PFSK-1 (cell line): ENCODE results near the gene CTTNBP2.

Experiments used
- FOXP2 ChIP-seq: optimal IDR thresholded peaks from 2 replicates; pipeline ENCODE3; 2011; ENCODE audit warnings: borderline replicate concordance, control low read depth, inconsistent platforms; ENCODE audit not compliant: insufficient read depth; ENCODE audit errors: extremely low read length, extremely low read depth
- POLR2AphosphoS5 ChIP-seq: IDR thresholded peaks from 2 replicates; pipeline ENCODE4 v1.6.1; 2012; ENCODE audit warnings: low read depth, mild to moderate bottlenecking, control low read depth, low read length, moderate library complexity
- SIN3A ChIP-seq: IDR thresholded peaks from 2 replicates; pipeline ENCODE4 v1.6.1; 2012; ENCODE audit warnings: mild to moderate bottlenecking, low read length, moderate library complexity, borderline replicate concordance; ENCODE audit not compliant: insufficient read depth
- TAF1 ChIP-seq: IDR thresholded peaks from 2 replicates; pipeline ENCODE4 v1.6.1; 2012; ENCODE audit warnings: low read length, control low read depth, borderline replicate concordance; ENCODE audit not compliant: insufficient read depth
- TF ChIP-seq, protein P1 (sequence below), 2 experiments: IDR thresholded peaks; 2 replicates each; pipeline versions ENCODE4 v1.6.1 to v1.8.0; 2011 to 2012; ENCODE audit warnings: low read depth in 2 of 2, low read length in 2 of 2, control low read depth in 1 of 2, inconsistent platforms in 1 of 2, mild to moderate bottlenecking in 1 of 2, moderate library complexity in 1 of 2; ENCODE audit not compliant: insufficient read depth in 1 of 2

Gene CTTNBP2

DNA sequence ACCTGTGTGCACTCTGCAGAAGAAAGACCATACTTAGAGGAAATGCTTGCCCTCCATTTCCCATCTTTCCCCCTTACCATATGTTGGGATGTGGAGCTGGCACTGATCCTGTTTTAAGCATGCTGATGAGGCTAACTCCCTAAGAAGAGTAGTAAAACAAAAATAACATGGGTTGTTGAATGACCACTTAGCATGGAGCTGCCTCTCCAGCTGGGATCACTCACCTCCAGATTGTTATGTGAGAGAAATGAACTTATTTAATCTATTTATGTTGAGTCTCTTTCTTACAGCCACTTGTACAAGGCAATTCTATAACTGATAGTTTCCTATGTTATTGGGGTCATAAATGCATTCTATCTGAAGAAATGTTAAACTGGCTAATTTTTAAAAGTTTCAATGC, 17.0 kb downstream of the CTTNBP2 start:
- no peak for TF ChIP-seq POLR2AphosphoS5
- TF ChIP-seq SIN3A = no peak
- no peak for TF ChIP-seq TAF1
- TF ChIP-seq, protein P1, sequence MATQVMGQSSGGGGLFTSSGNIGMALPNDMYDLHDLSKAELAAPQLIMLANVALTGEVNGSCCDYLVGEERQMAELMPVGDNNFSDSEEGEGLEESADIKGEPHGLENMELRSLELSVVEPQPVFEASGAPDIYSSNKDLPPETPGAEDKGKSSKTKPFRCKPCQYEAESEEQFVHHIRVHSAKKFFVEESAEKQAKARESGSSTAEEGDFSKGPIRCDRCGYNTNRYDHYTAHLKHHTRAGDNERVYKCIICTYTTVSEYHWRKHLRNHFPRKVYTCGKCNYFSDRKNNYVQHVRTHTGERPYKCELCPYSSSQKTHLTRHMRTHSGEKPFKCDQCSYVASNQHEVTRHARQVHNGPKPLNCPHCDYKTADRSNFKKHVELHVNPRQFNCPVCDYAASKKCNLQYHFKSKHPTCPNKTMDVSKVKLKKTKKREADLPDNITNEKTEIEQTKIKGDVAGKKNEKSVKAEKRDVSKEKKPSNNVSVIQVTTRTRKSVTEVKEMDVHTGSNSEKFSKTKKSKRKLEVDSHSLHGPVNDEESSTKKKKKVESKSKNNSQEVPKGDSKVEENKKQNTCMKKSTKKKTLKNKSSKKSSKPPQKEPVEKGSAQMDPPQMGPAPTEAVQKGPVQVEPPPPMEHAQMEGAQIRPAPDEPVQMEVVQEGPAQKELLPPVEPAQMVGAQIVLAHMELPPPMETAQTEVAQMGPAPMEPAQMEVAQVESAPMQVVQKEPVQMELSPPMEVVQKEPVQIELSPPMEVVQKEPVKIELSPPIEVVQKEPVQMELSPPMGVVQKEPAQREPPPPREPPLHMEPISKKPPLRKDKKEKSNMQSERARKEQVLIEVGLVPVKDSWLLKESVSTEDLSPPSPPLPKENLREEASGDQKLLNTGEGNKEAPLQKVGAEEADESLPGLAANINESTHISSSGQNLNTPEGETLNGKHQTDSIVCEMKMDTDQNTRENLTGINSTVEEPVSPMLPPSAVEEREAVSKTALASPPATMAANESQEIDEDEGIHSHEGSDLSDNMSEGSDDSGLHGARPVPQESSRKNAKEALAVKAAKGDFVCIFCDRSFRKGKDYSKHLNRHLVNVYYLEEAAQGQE (IDR thresholded peaks at IDR 0.05; ENCODE audit: insufficient read depth in 1 of 2, low read depth in 2 of 2, low read length in 2 of 2) = no peak
- TF ChIP-seq FOXP2 = no peak

DNA sequence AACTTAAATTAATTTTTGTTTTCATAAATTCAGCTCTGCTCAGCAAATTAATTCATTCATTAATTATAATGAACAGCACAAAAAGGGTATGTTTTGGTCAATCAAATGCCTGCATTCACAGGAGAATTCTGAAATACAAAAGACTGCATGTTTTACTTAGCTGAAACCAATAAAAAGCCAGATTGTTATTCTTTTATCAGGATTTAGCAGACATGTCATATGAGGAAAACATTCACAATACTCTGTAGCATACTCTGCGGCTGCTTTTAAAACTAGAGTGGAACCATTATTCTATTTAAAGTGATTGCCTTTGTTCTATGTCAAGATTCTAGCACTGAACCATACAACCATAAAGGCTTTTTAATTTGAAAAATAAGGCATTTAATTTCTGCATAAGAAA, 19.1 kb downstream of the CTTNBP2 start:
- TF ChIP-seq, protein P1 (IDR thresholded peaks at IDR 0.05; ENCODE audit: insufficient read depth in 1 of 2, low read depth in 2 of 2, low read length in 2 of 2) = no peak
- TF ChIP-seq TAF1 = no peak
- no peak for TF ChIP-seq SIN3A
- TF ChIP-seq POLR2AphosphoS5 = no peak
- TF ChIP-seq FOXP2 = no peak

DNA sequence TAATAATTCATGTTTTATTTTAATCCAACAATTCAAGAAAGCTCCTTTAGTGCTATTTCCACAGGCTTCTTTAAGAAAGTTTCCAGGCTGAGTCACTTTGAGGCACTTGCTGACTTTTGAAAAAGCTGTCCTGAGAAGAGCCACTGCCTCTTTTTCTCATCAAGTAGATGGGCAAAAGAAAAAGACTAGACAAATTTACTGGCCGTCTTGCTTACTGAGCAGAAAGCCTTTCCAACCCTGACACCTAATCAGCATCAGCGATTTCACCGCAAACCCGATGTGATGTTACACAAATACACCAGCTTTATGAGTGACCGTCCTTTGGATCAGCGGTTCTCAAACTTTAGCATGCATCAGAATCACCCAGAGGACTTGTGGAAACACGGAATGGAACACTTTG, 24.3 kb downstream of the CTTNBP2 start:
- no peak for TF ChIP-seq POLR2AphosphoS5
- TF ChIP-seq, protein P1 (IDR thresholded peaks at IDR 0.05; ENCODE audit: insufficient read depth in 1 of 2, low read depth in 2 of 2, low read length in 2 of 2) = no peak
- no peak for TF ChIP-seq SIN3A
- TF ChIP-seq TAF1 = no peak
- no peak for TF ChIP-seq FOXP2

DNA sequence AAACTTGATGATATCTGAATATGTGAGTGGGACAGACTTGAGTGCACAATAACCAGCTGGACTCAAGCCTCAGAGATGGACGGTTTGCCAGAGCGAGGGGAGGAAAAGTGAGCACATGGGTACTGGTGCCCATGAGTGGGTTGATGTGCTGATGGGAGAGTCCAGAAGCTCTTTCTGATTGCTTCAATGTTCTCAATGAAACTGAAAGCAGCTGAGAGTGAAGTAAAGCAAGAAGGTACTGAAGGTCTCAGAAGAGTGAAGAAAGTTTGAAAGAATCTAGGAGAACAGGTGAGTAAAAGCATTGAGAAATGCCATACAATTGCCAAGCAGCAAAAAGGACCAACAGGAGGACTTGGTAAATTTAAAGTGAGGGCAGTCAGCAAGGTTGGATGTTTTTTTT, 28.6 kb downstream of the CTTNBP2 start:
- TF ChIP-seq TAF1 = no peak
- no peak for TF ChIP-seq FOXP2
- TF ChIP-seq, protein P1 (IDR thresholded peaks at IDR 0.05; ENCODE audit: insufficient read depth in 1 of 2, low read depth in 2 of 2, low read length in 2 of 2) = no peak
- no peak for TF ChIP-seq SIN3A
- TF ChIP-seq POLR2AphosphoS5 = no peak

DNA sequence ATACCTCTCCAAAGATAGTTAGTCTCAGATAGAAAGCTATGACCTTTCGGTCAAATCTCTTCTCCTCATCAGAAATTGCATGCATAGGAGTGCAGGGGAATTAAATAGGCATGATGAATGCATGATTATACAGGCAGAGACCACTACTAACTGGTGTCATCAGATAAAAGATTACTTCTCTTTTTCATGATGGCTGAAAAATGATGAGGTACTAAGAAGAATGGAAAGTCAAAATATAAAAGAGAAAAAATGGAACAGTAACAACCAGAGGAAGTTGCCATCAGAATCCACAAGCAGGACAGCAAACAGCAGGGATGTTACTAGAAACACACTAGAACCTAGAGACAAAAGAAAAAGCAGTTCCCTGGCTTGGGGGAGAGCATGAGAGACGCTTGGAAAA, 31.6 kb downstream of the CTTNBP2 start:
- TF ChIP-seq SIN3A = no peak
- TF ChIP-seq, protein P1 (IDR thresholded peaks at IDR 0.05; ENCODE audit: insufficient read depth in 1 of 2, low read depth in 2 of 2, low read length in 2 of 2) = no peak
- TF ChIP-seq FOXP2 = no peak
